Measurements from ENCODE around the gene TRIM9.

TRIM9 gene

GRCh38 chr14:50928002-50928635 lies 166.8 kb downstream of the TRIM9 start:
- no peak for DNase-seq (ENCODE audit: low read depth in 1 of 2, low spot score in 1 of 2)
- in situ Hi-C loops (cut with HindIII; ENCODE audit: low pct_unique_long_range_greater_than_20kb, low sequenced_read_pairs) = no loop called here
- no peak for TF ChIP-seq JUND (IDR thresholded peaks at IDR 0.05; ENCODE audit: low read depth)

- in situ Hi-C loops (cut with HindIII; ENCODE audit: low pct_unique_long_range_greater_than_20kb, low sequenced_read_pairs) = no loop called here
- DNase-seq (ENCODE audit: low read depth in 1 of 2, low spot score in 1 of 2) = no peak
- TF ChIP-seq JUND (IDR thresholded peaks at IDR 0.05; ENCODE audit: low read depth) = no peak
Measured at GRCh38 chr14:50926851-50927386, 168.0 kb downstream of the TRIM9 start.
